T-helper 17 cell (primary cell): Measurements from ENCODE around the gene DNAJB14. TPM values are rescaled to one million over a fixed set of nuclear protein-coding genes. Genes with fewer than 3 reads are reported as not detected.
A peak's percentile ranks its signal among the peaks of the same experiment; 100 is the strongest.

Experiments used
- ATAC-seq: fragments of 150-1000 bp; cut with Tn5 transposase; 2 replicates; pipeline ENCODE4 v1.10.0; 2021; ENCODE audit warnings: mild to moderate bottlenecking, moderate library complexity
- DNase-seq, 3 donors: peaks; one replicate each; pipeline versions ENCODE4 v3.0.0 to v3.0.0-alpha.2; 2020 to 2021
- H3K9me3 ChIP-seq: one replicate; pipeline ENCODE4 v1.7.0; 2013; ENCODE audit warnings: low read length, mild to moderate bottlenecking; ENCODE audit not compliant: control insufficient read depth, poor library complexity, severe bottlenecking
- H3K27ac Mint-ChIP-seq: one replicate; pipeline ENCODE4 v1.8.0; 2022; ENCODE audit warnings: mild to moderate bottlenecking, moderate library complexity, mixed read lengths
- H3K27me3 Mint-ChIP-seq: one replicate; pipeline ENCODE4 v1.8.0; 2022; ENCODE audit warnings: mixed read lengths
- H3K36me3 Mint-ChIP-seq: one replicate; pipeline ENCODE4 v1.8.0; 2022; ENCODE audit warnings: low read depth, mixed read lengths
- H3K4me1 Mint-ChIP-seq: one replicate; pipeline ENCODE4 v1.8.0; 2022; ENCODE audit warnings: mild to moderate bottlenecking, mixed read lengths
- H3K4me3 Mint-ChIP-seq: one replicate; pipeline ENCODE4 v1.8.0; 2022; ENCODE audit warnings: mild to moderate bottlenecking, moderate library complexity, mixed read lengths
- total RNA-seq, 4 donors: library from RNA in 2 of 4; stranded (reverse) in 2 of 4; gene quantifications; one replicate each; pipeline ENCODE4 v1.2.3 and lab custom pipeline; 2022 to 2026

The DNAJB14 gene
- total RNA-seq, 2 donors from 2014 or later, result 52.1 to 58.7 TPM

GRCh38 chr4:99918656-99919055 is 27.8 kb downstream of the DNAJB14 start:
- peaks cover 8% of the 10 kb centered on the region for H3K36me3 Mint-ChIP-seq
- no peaks in the 10 kb centered on the region for H3K27me3 Mint-ChIP-seq
- DNase-seq (no peak), ATAC-seq (no peak)
- H3K4me1 Mint-ChIP-seq, result peaks cover 13% of the 10 kb centered on the region
- H3K9me3 ChIP-seq, result no peaks in the 10 kb centered on the region
- H3K4me3 Mint-ChIP-seq, result no peak overlapping the region
- H3K27ac Mint-ChIP-seq, result no peak overlapping the region

- Mint-ChIP-seq H3K36me3 (peaks cover 8% of the 10 kb centered on the region), H3K4me3 (no peak overlapping the region), H3K27ac (no peak overlapping the region), H3K27me3 (no peaks in the 10 kb centered on the region), H3K4me1 (peaks cover 15% of the 10 kb centered on the region)
- H3K9me3 ChIP-seq, result no peaks in the 10 kb centered on the region
- DNase-seq, result no peak
- no peak for ATAC-seq
These were observed 28.8 kb downstream of the DNAJB14 start for GRCh38 chr4:99917575-99917974.

GRCh38 chr4:99915449-99915848 is 31.0 kb downstream of the DNAJB14 start:
- Mint-ChIP-seq H3K27ac (peak overlapping the region; percentile 75), H3K4me1 (peaks cover 15% of the 10 kb centered on the region), H3K4me3 (no peak overlapping the region), H3K27me3 (no peaks in the 10 kb centered on the region), H3K36me3 (peaks cover 8% of the 10 kb centered on the region)
- peak; percentile 53 for ATAC-seq
- no peak for DNase-seq
- H3K9me3 ChIP-seq, result no peaks in the 10 kb centered on the region

GRCh38 chr4:99894998-99895397 is 51.4 kb downstream of the DNAJB14 start:
- DNase-seq (no peak), ATAC-seq (no peak)
- Mint-ChIP-seq H3K4me3 (peak overlapping the region; percentile 97), H3K36me3 (no peaks in the 10 kb centered on the region), H3K27me3 (no peaks in the 10 kb centered on the region), H3K27ac (peak overlapping the region; percentile 93), H3K4me1 (peaks cover 25% of the 10 kb centered on the region)
- no peaks in the 10 kb centered on the region for H3K9me3 ChIP-seq

GRCh38 chr4:99894161-99894997 is 52.0 kb downstream of the DNAJB14 start, which contains the start of gene LAMTOR3:
Gene LAMTOR3 (minus strand): TSS chr4:99894427. CDS start chr4:99893963, 464 bp downstream.
- peak; percentile 79 to 87 (median 81) for DNase-seq
- Mint-ChIP-seq H3K27me3 (no peaks in the 10 kb centered on the region), H3K4me1 (peaks cover 26% of the 10 kb centered on the region), H3K4me3 (peak within 1 kb of the TSS; percentile 97), H3K27ac (peak within 1 kb of the TSS; percentile 93), H3K36me3 (no peaks in the 10 kb centered on the region)
- H3K9me3 ChIP-seq, result no peaks in the 10 kb centered on the region
- ATAC-seq, result peak; percentile 99

GRCh38 chr4:99893839-99894160 is 52.6 kb downstream of the DNAJB14 start:
- H3K4me1 Mint-ChIP-seq, result peaks cover 29% of the 10 kb centered on the region

GRCh38 chr4:99893029-99893428 is 53.4 kb downstream of the DNAJB14 start:
- Mint-ChIP-seq H3K4me3 (peak overlapping the region; percentile 97), H3K4me1 (peaks cover 29% of the 10 kb centered on the region), H3K36me3 (no peaks in the 10 kb centered on the region), H3K27ac (peak overlapping the region; percentile 93), H3K27me3 (no peaks in the 10 kb centered on the region)
- no peak for DNase-seq
- no peak for ATAC-seq
- no peaks in the 10 kb centered on the region for H3K9me3 ChIP-seq

More at GRCh38 chr4:99893839-99894160, 52.6 kb downstream of the DNAJB14 start:
- peak overlapping the region; percentile 97 for H3K4me3 Mint-ChIP-seq
- H3K9me3 ChIP-seq, result no peaks in the 10 kb centered on the region
- H3K27me3 Mint-ChIP-seq, result no peaks in the 10 kb centered on the region
- ATAC-seq (no peak), DNase-seq (no peak)
- no peaks in the 10 kb centered on the region for H3K36me3 Mint-ChIP-seq
- H3K27ac Mint-ChIP-seq, result peak overlapping the region; percentile 93

- no peaks in the 10 kb centered on the region for H3K27me3 Mint-ChIP-seq
- ATAC-seq (no peak), DNase-seq (no peak)
- no peaks in the 10 kb centered on the region for H3K36me3 Mint-ChIP-seq
- no peaks in the 10 kb centered on the region for H3K9me3 ChIP-seq
- peaks cover 31% of the 10 kb centered on the region for H3K4me1 Mint-ChIP-seq
- peak overlapping the region; percentile 9 for H3K4me3 Mint-ChIP-seq
- H3K27ac Mint-ChIP-seq, result peak overlapping the region; percentile 51
These were observed 55.1 kb downstream of the DNAJB14 start for GRCh38 chr4:99891351-99891750.

- H3K4me1 Mint-ChIP-seq, result peaks cover 15% of the 10 kb centered on the region
- H3K27me3 Mint-ChIP-seq, result no peaks in the 10 kb centered on the region
- H3K9me3 ChIP-seq, result no peaks in the 10 kb centered on the region
- no peaks in the 10 kb centered on the region for H3K36me3 Mint-ChIP-seq
- H3K27ac Mint-ChIP-seq, result peak overlapping the region; percentile 29
- DNase-seq, result no peak
- ATAC-seq, result no peak
- no peak overlapping the region for H3K4me3 Mint-ChIP-seq
These were observed 58.6 kb downstream of the DNAJB14 start for GRCh38 chr4:99887837-99888236.

GRCh38 chr4:99886146-99886545 is 60.3 kb downstream of the DNAJB14 start:
- Mint-ChIP-seq H3K36me3 (no peaks in the 10 kb centered on the region), H3K27ac (no peak overlapping the region), H3K4me1 (peaks cover 11% of the 10 kb centered on the region), H3K4me3 (no peak overlapping the region), H3K27me3 (no peaks in the 10 kb centered on the region)
- ATAC-seq (no peak), DNase-seq (no peak)
- H3K9me3 ChIP-seq, result no peaks in the 10 kb centered on the region

- DNase-seq (no peak), ATAC-seq (no peak)
- Mint-ChIP-seq H3K4me1 (peaks cover 7% of the 10 kb centered on the region), H3K36me3 (no peaks in the 10 kb centered on the region), H3K4me3 (no peak overlapping the region), H3K27me3 (no peaks in the 10 kb centered on the region), H3K27ac (no peak overlapping the region)
- H3K9me3 ChIP-seq, result no peaks in the 10 kb centered on the region
These were observed 60.7 kb downstream of the DNAJB14 start for GRCh38 chr4:99885687-99886086.

GRCh38 chr4:99885063-99885664 is 61.3 kb downstream of the DNAJB14 start:
- Mint-ChIP-seq H3K36me3 (peaks cover 3% of the 10 kb centered on the region), H3K4me3 (no peak overlapping the region), H3K4me1 (peaks cover 7% of the 10 kb centered on the region), H3K27ac (no peak overlapping the region), H3K27me3 (no peaks in the 10 kb centered on the region)
- DNase-seq, result no peak
- ATAC-seq, result no peak
- H3K9me3 ChIP-seq, result no peaks in the 10 kb centered on the region

GRCh38 chr4:99879458-99879857 is 67.0 kb downstream of the DNAJB14 start:
- peaks cover 3% of the 10 kb centered on the region for H3K4me1 Mint-ChIP-seq
- H3K9me3 ChIP-seq, result no peaks in the 10 kb centered on the region
- H3K27me3 Mint-ChIP-seq, result no peaks in the 10 kb centered on the region
- DNase-seq (no peak), ATAC-seq (no peak)
- H3K36me3 Mint-ChIP-seq, result peaks cover 8% of the 10 kb centered on the region
- H3K27ac Mint-ChIP-seq, result peak overlapping the region; percentile 89
- H3K4me3 Mint-ChIP-seq, result no peak overlapping the region
